ENCODE measurements around the gene DPF3. TPM values are rescaled to one million over a fixed set of nuclear protein-coding genes. Genes with fewer than 3 reads are reported as not detected.

DPF3 gene
- polyA plus RNA-seq, 1 experiment, result 15.8 TPM

DNA sequence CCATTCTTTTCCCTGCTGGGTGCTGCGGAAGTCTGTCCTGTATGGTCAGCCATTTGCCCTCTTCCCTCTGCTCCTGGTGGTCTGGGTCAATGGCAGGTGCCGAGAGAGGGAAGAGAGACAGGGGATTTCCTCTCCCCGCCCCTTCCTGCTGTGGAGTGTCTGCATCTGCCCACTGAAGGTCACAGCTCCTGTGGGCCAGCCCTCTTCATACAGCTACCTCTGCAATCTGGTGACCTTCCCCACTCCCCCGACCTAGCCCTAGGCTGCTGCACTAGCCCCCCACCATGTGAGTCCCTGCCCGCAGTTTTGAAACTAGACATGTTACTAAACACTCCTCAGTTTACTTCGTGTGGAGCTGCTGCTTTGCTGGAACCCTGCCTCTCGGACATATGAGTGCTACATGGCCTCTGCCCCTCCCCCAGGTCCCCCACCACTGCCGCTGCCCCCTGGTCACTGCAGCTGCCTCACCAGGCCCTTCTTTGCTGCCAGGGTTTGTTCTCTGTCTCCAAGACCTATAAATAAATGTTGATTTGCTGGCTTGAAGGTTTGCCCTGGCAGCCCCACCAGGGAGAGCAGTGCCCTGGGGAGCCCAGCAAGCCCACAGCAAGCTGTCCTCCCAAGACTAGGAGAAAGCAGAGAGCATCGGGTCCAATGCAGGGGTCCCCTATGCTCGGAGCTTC is 102.9 kb downstream of the DPF3 start:
- no peak for TF ChIP-seq CTCF (IDR thresholded peaks at IDR 0.05; ENCODE audit: low read depth, low read length)
- DNase-seq (ENCODE audit: low read depth, low spot score), result no peak
- H3K27me3 ChIP-seq (ENCODE audit: control insufficient read depth, insufficient read depth, low read length), result no peaks in the 10 kb centered on the region
- POLR2A ChIA-PET, result no interaction called here
- no peak overlapping the region for H3K4me3 ChIP-seq (ENCODE audit: low read depth, low read length)
- CTCF ChIA-PET, result no interaction called here
- no peaks in the 10 kb centered on the region for H3K9me3 ChIP-seq (ENCODE audit: control insufficient read depth, insufficient read depth, low read length)
- H3K27ac ChIP-seq (ENCODE audit: low read depth, low read length), result no peak overlapping the region

DNA sequence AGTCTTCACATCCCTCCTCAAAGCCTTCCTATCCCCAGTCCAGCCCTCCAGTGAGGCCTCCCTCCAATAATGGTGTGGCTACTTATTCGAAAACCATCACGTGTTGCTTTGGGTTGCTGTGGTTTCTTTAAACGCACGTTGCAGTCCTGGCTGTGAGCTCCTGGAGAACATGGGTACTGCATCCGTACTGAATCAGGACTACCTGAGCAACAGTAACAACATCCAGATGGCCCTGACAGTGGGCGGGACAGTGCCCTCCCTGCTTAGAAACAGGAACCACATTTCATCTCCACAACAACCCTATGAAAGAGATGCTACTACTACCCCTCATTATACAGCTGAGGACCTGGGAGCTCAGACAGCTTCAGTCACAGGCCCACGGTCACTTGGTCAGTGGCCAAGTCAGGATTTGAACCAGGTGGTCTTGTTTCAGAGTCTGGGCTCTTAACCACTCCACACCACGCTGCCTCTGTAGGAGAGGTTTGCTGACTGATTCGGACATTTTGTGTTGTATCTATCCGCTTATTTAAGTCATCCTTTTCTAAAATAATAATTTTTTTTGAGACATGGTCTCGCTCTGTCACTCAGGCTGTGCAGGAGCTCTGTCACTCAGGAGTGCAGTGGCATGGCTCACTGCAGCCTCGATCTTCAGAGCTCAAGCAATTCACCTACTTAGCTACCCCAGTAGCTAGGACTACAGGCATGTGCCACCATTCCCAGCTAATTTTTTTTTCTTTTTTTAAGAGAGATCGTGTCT is 104.8 kb downstream of the DPF3 start:
- Histone ChIP-seq H3K27me3 (ENCODE audit: control insufficient read depth, insufficient read depth, low read length) (no peaks in the 10 kb centered on the region), H3K9me3 (ENCODE audit: control insufficient read depth, insufficient read depth, low read length) (no peaks in the 10 kb centered on the region), H3K27ac (ENCODE audit: low read depth, low read length) (no peak overlapping the region), H3K4me3 (ENCODE audit: low read depth, low read length) (no peak overlapping the region)
- ChIA-PET CTCF (no interaction called here), POLR2A (no interaction called here)
- DNase-seq (ENCODE audit: low read depth, low spot score), result no peak
- TF ChIP-seq CTCF (IDR thresholded peaks at IDR 0.05; ENCODE audit: low read depth, low read length), result no peak

GRCh38 chr14:72788255-72788654 is 105.6 kb downstream of the DPF3 start:
- POLR2A ChIA-PET, result no interaction called here
- no peak for TF ChIP-seq CTCF (IDR thresholded peaks at IDR 0.05; ENCODE audit: low read depth, low read length)
- H3K9me3 ChIP-seq (ENCODE audit: control insufficient read depth, insufficient read depth, low read length), result no peaks in the 10 kb centered on the region
- H3K4me3 ChIP-seq (ENCODE audit: low read depth, low read length), result no peak overlapping the region
- H3K27ac ChIP-seq (ENCODE audit: low read depth, low read length), result no peak overlapping the region
- CTCF ChIA-PET, result interaction anchor here (1.9 kb wide), 1 partner anchor 274 kb away, joined by 5 read pairs; no protein-coding TSS in a partner anchor
- DNase-seq (ENCODE audit: low read depth, low spot score), result no peak
- H3K27me3 ChIP-seq (ENCODE audit: control insufficient read depth, insufficient read depth, low read length), result no peaks in the 10 kb centered on the region

- no peak for DNase-seq (ENCODE audit: low read depth, low spot score)
- CTCF ChIA-PET, result interaction anchor here (1.9 kb wide), 1 partner anchor 274 kb away, joined by 5 read pairs; no protein-coding TSS in a partner anchor
- H3K9me3 ChIP-seq (ENCODE audit: control insufficient read depth, insufficient read depth, low read length), result no peaks in the 10 kb centered on the region
- TF ChIP-seq CTCF (IDR thresholded peaks at IDR 0.05; ENCODE audit: low read depth, low read length), result no peak
- H3K4me3 ChIP-seq (ENCODE audit: low read depth, low read length), result no peak overlapping the region
- H3K27ac ChIP-seq (ENCODE audit: low read depth, low read length), result no peak overlapping the region
- H3K27me3 ChIP-seq (ENCODE audit: control insufficient read depth, insufficient read depth, low read length), result no peaks in the 10 kb centered on the region
- POLR2A ChIA-PET, result no interaction called here
Measured at GRCh38 chr14:72787841-72788240, 106.1 kb downstream of the DPF3 start.

Measured in AG04450 (cell line).